Measurements from ENCODE around the gene WDR33.

DNA sequence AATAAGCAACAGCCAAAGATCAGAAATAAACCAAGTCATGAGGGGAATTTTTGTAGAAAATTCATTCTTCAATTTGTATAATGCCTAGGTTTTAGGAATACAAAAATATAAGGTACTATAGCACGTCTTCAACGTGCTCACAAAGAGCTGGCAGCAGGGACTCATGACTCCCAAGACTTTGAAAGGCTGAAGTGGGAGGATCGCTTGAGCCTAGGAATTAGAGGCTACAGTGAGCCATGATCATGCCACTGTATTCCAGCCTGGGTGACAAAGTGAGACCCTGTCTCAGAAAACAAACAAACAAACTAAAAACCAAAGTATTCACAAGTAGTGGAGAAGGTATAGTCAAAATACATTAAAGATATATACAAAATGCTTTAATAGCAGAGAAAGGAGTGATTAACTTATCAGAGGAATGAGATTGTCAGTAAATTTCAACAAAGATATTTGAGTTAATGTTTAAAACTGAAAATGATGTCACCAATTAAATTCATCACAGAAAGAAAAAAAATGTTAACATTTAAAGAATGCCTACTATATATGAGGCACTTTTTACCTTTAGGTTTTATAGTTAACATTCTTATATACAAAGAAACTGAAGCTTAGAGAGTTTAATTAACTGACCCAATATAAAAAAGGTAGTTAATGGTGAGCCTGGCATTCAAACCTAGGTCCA is 3.2 kb downstream of the WDR33 start:
- TF ChIP-seq, protein P1, sequence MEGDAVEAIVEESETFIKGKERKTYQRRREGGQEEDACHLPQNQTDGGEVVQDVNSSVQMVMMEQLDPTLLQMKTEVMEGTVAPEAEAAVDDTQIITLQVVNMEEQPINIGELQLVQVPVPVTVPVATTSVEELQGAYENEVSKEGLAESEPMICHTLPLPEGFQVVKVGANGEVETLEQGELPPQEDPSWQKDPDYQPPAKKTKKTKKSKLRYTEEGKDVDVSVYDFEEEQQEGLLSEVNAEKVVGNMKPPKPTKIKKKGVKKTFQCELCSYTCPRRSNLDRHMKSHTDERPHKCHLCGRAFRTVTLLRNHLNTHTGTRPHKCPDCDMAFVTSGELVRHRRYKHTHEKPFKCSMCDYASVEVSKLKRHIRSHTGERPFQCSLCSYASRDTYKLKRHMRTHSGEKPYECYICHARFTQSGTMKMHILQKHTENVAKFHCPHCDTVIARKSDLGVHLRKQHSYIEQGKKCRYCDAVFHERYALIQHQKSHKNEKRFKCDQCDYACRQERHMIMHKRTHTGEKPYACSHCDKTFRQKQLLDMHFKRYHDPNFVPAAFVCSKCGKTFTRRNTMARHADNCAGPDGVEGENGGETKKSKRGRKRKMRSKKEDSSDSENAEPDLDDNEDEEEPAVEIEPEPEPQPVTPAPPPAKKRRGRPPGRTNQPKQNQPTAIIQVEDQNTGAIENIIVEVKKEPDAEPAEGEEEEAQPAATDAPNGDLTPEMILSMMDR (IDR thresholded peaks at IDR 0.05), result no peak
- TF ChIP-seq POLR2A (IDR thresholded peaks at IDR 0.05), result no peak
- TF ChIP-seq POLR2AphosphoS5 (IDR thresholded peaks at IDR 0.05), result no peak
